Smooth muscle cell (in vitro differentiated cells): ENCODE measurements around the gene GLI3. TPM values are rescaled to one million over a fixed set of nuclear protein-coding genes. Genes with fewer than 3 reads are reported as not detected.

Experiments
- DNase-seq: peaks from one replicate; lab custom pipeline; 2025; ENCODE audit not compliant: unreplicated experiment; lab: John Stamatoyannopoulos, UW
- H2AFZ ChIP-seq: fragments of 200-600 bp; sonication (generic); 2 replicates; pipeline ENCODE4 v1.6.0; 2016; ENCODE audit warnings: antibody characterized with exemption, low read depth, mild to moderate bottlenecking
- H3F3A ChIP-seq: fragments of 200-600 bp; sonication (generic); 2 replicates; pipeline ENCODE4 v1.6.0; 2017; ENCODE audit warnings: antibody characterized with exemption, low read depth
- H3K27ac ChIP-seq: fragments of 200-600 bp; sonication (generic); 2 replicates; pipeline ENCODE4 v1.5.1; 2016; ENCODE audit warnings: low read depth, mild to moderate bottlenecking
- H3K27me3 ChIP-seq: fragments of 200-600 bp; sonication (generic); 2 replicates; pipeline ENCODE4 v1.6.1; 2016; ENCODE audit warnings: low read depth, mild to moderate bottlenecking
- H3K36me3 ChIP-seq: fragments of 200-600 bp; sonication (generic); 2 replicates; pipeline ENCODE4 v1.5.1; 2016; ENCODE audit warnings: low read depth
- H3K4me1 ChIP-seq: fragments of 200-600 bp; sonication (generic); 2 replicates; pipeline ENCODE4 v1.5.1; 2016; ENCODE audit warnings: low read depth
- H3K4me2 ChIP-seq: fragments of 200-600 bp; sonication (generic); 2 replicates; pipeline ENCODE4 v1.6.0; 2016; ENCODE audit warnings: mild to moderate bottlenecking
- H3K4me3 ChIP-seq: fragments of 200-600 bp; sonication (generic); 2 replicates; pipeline ENCODE4 v1.5.1; 2016; ENCODE audit warnings: mild to moderate bottlenecking
- H3K79me2 ChIP-seq: fragments of 200-600 bp; sonication (generic); 2 replicates; pipeline ENCODE4 v1.6.0; 2016; ENCODE audit warnings: low read depth, mild to moderate bottlenecking
- H3K9ac ChIP-seq: fragments of 200-600 bp; sonication (generic); 2 replicates; pipeline ENCODE4 v1.6.0; 2016; ENCODE audit warnings: low read depth
- H3K9me3 ChIP-seq: fragments of 200-600 bp; sonication (generic); replicated peaks from 2 replicates; pipeline ENCODE4 v1.5.1; 2016; ENCODE audit warnings: low read depth
- H4K20me1 ChIP-seq: fragments of 200-600 bp; sonication (generic); 2 replicates; pipeline ENCODE4 v1.6.0; 2016; ENCODE audit warnings: low read depth
- WGBS: methylation state at CpG from one replicate; pipeline ENCODE4 v1.1.7; 2016; ENCODE audit warnings: low lambda C conversion rate; 5-methylcytosine and 5-hydroxymethylcytosine counted together
- polyA plus RNA-seq: library from polyadenylated mRNA; unstranded; fragments of >200 nt; fragmentation: Nextera tagmentation; extraction: Ambion mirVana; gene quantifications from 2 replicates; pipeline ENCODE4 v1.2.1, GENCODE V29; 2016
- total RNA-seq: library from RNA; depleted of rRNA; stranded (reverse); fragments of >200 nt; gene quantifications from 2 replicates; pipeline ENCODE4 v1.2.3, GENCODE V29; 2014
- TF ChIP-seq, protein P1 (sequence below): fragments of 200-600 bp; sonication (generic); IDR thresholded peaks from 2 replicates; pipeline ENCODE4 v1.5.1; 2017; ENCODE audit warnings: borderline replicate concordance, mild to moderate bottlenecking, antibody characterized with exemption; ENCODE audit not compliant: insufficient read depth, poor library complexity, severe bottlenecking

GLI3 gene
- total and polyA plus RNA-seq, 2 experiments from 2014 or later: 31.1 to 70.4 TPM

DNA sequence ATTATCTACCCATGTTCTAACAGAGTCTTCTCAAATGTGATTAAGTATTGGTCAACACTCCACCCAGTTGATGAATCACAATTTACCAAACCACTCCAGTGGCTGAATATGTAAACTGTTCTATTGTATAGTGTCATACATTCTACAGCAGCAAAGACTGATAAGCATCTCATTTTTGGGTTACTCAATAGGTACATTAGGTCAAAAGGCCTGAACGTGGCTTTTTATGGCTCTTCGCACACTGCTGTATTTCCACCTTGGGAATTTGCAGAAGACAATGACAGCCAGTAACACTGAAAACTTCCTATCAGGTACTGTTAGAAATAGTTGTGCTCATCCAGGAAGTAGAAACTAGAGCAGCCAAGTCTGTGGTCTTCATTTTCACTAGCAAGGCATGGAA, 166.9 kb downstream of the GLI3 start:
- H3K27me3 ChIP-seq: no peaks in the 10 kb centered on the region
- H3K9ac ChIP-seq: no peak overlapping the region
- no peak overlapping the region for H3K4me3 ChIP-seq
- peaks cover 68% of the 10 kb centered on the region for H3K4me1 ChIP-seq
- no peak overlapping the region for H2AFZ ChIP-seq
- peak overlapping the region; percentile 65 for H3K27ac ChIP-seq
- H3K79me2 ChIP-seq: peaks cover 61% of the 10 kb centered on the region
- no peak for DNase-seq
- TF ChIP-seq, protein P1, sequence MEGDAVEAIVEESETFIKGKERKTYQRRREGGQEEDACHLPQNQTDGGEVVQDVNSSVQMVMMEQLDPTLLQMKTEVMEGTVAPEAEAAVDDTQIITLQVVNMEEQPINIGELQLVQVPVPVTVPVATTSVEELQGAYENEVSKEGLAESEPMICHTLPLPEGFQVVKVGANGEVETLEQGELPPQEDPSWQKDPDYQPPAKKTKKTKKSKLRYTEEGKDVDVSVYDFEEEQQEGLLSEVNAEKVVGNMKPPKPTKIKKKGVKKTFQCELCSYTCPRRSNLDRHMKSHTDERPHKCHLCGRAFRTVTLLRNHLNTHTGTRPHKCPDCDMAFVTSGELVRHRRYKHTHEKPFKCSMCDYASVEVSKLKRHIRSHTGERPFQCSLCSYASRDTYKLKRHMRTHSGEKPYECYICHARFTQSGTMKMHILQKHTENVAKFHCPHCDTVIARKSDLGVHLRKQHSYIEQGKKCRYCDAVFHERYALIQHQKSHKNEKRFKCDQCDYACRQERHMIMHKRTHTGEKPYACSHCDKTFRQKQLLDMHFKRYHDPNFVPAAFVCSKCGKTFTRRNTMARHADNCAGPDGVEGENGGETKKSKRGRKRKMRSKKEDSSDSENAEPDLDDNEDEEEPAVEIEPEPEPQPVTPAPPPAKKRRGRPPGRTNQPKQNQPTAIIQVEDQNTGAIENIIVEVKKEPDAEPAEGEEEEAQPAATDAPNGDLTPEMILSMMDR: no peak
- peaks cover 98% of the 10 kb centered on the region for H4K20me1 ChIP-seq
- no peaks in the 10 kb centered on the region for H3K9me3 ChIP-seq
- peaks cover 10% of the 10 kb centered on the region for H3F3A ChIP-seq
- peak overlapping the region; percentile 19 for H3K4me2 ChIP-seq
- 74% methylated on average over 2 of the region's 2 CpGs for WGBS
- H3K36me3 ChIP-seq: no peaks in the 10 kb centered on the region

DNA sequence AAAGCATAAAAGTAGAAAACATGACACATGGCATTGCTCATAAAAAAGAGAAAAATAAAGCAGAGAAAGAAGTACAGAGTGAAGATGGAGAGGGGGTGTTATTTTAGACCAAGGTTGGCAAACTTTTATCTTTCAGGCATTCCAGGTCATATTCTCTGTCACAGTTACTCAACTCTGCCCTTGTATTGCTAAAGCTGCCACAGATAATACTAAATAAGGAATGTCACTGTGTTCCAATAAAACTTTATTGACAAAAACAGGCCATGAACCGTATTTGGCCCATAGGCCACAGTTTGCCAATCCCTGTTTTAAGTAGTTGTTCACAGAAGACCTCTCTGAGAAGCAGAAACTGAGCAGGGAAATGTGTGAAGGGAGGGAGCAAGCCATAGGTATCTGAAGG, 167.4 kb downstream of the GLI3 start:
- no peak for DNase-seq
- TF ChIP-seq, protein P1: no peak
- peaks cover 97% of the 10 kb centered on the region for H4K20me1 ChIP-seq
- peaks cover 10% of the 10 kb centered on the region for H3F3A ChIP-seq
- no peak overlapping the region for H3K4me2 ChIP-seq
- H2AFZ ChIP-seq: no peak overlapping the region
- H3K9me3 ChIP-seq: no peaks in the 10 kb centered on the region
- H3K27me3 ChIP-seq: no peaks in the 10 kb centered on the region
- H3K4me1 ChIP-seq: peaks cover 72% of the 10 kb centered on the region
- no peak overlapping the region for H3K27ac ChIP-seq
- H3K36me3 ChIP-seq: no peaks in the 10 kb centered on the region
- H3K9ac ChIP-seq: no peak overlapping the region
- H3K79me2 ChIP-seq: peaks cover 61% of the 10 kb centered on the region
- H3K4me3 ChIP-seq: no peak overlapping the region
- WGBS: 88% methylated on average over 1 of the region's 1 CpG

GRCh38 chr7:42068554-42069280, 168.3 kb downstream of the GLI3 start:
- Histone ChIP-seq H3K79me2 (peaks cover 62% of the 10 kb centered on the region), H2AFZ (no peak overlapping the region), H3K4me3 (no peak overlapping the region), H3K9me3 (no peaks in the 10 kb centered on the region), H3K4me2 (no peak overlapping the region), H3K4me1 (peaks cover 72% of the 10 kb centered on the region), H3K9ac (no peak overlapping the region), H4K20me1 (peaks cover 97% of the 10 kb centered on the region), H3K27me3 (no peaks in the 10 kb centered on the region), H3K36me3 (no peaks in the 10 kb centered on the region), H3K27ac (peak overlapping the region; percentile 7), H3F3A (peaks cover 10% of the 10 kb centered on the region)
- TF ChIP-seq, protein P1: no peak
- WGBS: 81% methylated on average over 11 of the region's 11 CpGs
- DNase-seq: no peak

- no peak overlapping the region for H2AFZ ChIP-seq
- peaks cover 2% of the 10 kb centered on the region for H3F3A ChIP-seq
- TF ChIP-seq, protein P1: no peak
- H3K27ac ChIP-seq: no peak overlapping the region
- peaks cover 66% of the 10 kb centered on the region for H3K79me2 ChIP-seq
- 76% methylated on average over 7 of the region's 7 CpGs for WGBS
- DNase-seq: no peak
- no peaks in the 10 kb centered on the region for H3K9me3 ChIP-seq
- no peak overlapping the region for H3K4me2 ChIP-seq
- peaks cover 99% of the 10 kb centered on the region for H4K20me1 ChIP-seq
- H3K4me3 ChIP-seq: no peak overlapping the region
- no peak overlapping the region for H3K9ac ChIP-seq
- no peaks in the 10 kb centered on the region for H3K27me3 ChIP-seq
- H3K4me1 ChIP-seq: peaks cover 58% of the 10 kb centered on the region
- no peaks in the 10 kb centered on the region for H3K36me3 ChIP-seq
Measured at GRCh38 chr7:42065942-42066341, 171.1 kb downstream of the GLI3 start.
